ENCODE results near the gene HMCN2. TPM values are rescaled to one million over a fixed set of nuclear protein-coding genes. Genes with fewer than 3 reads are reported as not detected.

The HMCN2 gene
- total RNA-seq, 6 experiments from 2014 or later, result under 0.01 to 0.05 (median 0.02) TPM; not detected in 3

DNA sequence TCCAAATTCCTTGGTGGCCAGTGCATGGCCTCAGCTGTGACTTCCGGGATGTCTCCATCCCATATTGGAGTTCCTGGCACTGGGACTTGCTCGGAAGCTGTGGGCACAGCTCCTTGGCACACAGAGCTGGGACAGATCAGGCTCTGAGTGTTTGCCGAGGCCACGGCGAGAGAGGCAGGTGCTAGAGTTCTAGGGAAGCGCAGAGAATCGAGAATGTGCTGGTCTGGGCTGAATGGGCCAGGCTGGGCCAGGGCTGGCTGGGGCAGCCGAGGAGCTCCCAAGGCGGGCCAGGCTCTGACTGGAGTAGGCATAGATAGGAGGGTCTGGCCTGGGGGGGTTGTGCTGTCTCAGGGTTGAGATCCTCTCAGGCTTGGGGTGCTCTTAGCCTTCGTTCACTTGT lies 45.4 kb downstream of the HMCN2 start:
- H3K4me1 Mint-ChIP-seq (ENCODE audit: low read depth), result no peaks in the 10 kb centered on the region
- DNase-seq, result no peak
- no peaks in the 10 kb centered on the region for H3K9me3 Mint-ChIP-seq
- peaks cover 28% of the 10 kb centered on the region for H3K27me3 Mint-ChIP-seq (ENCODE audit: insufficient read depth)
- TF ChIP-seq, protein P1, sequence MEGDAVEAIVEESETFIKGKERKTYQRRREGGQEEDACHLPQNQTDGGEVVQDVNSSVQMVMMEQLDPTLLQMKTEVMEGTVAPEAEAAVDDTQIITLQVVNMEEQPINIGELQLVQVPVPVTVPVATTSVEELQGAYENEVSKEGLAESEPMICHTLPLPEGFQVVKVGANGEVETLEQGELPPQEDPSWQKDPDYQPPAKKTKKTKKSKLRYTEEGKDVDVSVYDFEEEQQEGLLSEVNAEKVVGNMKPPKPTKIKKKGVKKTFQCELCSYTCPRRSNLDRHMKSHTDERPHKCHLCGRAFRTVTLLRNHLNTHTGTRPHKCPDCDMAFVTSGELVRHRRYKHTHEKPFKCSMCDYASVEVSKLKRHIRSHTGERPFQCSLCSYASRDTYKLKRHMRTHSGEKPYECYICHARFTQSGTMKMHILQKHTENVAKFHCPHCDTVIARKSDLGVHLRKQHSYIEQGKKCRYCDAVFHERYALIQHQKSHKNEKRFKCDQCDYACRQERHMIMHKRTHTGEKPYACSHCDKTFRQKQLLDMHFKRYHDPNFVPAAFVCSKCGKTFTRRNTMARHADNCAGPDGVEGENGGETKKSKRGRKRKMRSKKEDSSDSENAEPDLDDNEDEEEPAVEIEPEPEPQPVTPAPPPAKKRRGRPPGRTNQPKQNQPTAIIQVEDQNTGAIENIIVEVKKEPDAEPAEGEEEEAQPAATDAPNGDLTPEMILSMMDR (IDR thresholded peaks at IDR 0.05), result no peak
- H3K4me3 Mint-ChIP-seq, result no peak overlapping the region
- no peaks in the 10 kb centered on the region for H3K36me3 Mint-ChIP-seq (ENCODE audit: low read depth)
- H3K27ac Mint-ChIP-seq, result no peak overlapping the region

DNA sequence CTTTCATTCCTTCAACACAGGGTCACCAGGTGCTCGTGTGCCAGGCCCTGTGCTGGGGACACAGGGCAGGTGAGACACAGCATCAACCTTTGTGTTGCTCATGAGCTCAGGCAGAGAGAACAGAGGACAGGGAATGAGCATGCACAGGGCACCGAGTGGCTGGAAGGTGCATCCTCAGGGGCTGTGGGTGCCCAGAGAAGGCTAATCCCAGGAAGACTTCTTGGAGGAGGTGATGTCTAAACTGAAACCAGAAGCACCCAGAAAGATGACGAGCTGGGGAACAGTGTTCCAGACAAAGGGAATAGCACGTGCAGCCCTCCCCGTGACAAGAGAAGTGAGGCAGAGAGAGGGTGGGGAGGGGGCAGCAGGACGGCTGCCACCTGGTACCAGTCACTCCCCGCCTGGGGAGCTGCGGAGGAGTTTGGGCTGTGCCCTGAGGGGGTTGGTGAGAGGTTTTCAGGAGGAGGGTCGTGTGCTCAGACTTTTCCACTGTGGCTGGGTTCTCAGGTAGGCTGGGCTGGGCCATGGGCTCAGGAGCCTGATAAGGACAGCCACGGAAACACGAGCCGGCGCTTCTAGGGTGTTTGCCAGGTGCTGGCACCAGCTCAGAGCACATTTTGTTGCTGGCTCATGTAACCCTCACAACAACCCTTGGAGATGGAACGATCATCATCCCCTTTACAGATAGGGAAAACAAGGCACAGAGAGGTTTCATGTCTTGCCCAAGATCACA lies 46.0 kb downstream of the HMCN2 start:
- H3K27ac Mint-ChIP-seq, result no peak overlapping the region
- no peak overlapping the region for H3K4me3 Mint-ChIP-seq
- no peaks in the 10 kb centered on the region for H3K9me3 Mint-ChIP-seq
- TF ChIP-seq, protein P1 (IDR thresholded peaks at IDR 0.05), result no peak
- H3K4me1 Mint-ChIP-seq (ENCODE audit: low read depth), result no peaks in the 10 kb centered on the region
- no peaks in the 10 kb centered on the region for H3K36me3 Mint-ChIP-seq (ENCODE audit: low read depth)
- no peak for DNase-seq
- H3K27me3 Mint-ChIP-seq (ENCODE audit: insufficient read depth), result peaks cover 28% of the 10 kb centered on the region

DNA sequence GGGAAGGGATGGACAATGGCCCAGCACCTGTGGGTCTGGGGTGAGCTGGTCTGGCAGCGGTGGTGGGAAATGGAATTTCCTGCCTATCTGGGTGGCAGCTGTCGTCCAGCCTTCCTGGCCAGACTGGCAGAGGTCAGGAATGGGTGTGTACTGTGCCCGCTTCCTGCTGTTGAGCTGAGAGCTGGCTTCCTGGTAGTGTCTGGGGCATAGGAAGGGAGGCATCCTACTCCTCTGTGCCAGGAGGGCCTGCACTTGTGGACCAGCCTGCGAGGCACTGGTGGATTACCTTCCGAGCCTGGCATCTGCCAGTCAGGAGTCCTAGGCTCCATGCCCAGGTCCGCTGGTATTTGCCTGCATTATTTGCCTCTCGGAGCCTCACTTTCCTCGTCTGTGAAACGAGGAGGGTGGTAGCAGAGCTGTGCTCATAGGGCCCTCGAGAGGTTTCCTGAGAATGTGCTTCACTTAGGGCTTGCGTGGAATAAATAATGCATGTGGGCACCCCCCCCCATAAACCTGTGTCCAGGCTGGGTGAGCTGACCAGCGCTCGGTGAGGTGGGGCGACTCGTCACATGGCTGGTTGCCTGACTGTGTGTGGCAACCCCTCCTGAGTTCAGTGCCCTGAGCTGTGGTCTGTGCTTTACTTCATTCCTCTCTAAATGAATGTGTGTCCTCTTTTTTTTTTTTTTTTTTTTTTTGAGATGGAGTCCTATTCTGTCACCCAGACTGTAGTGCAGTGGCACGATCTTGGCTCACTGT lies 47.7 kb downstream of the HMCN2 start:
- TF ChIP-seq, protein P1 (IDR thresholded peaks at IDR 0.05), result no peak
- Mint-ChIP-seq H3K9me3 (no peaks in the 10 kb centered on the region), H3K27me3 (ENCODE audit: insufficient read depth) (peaks cover 33% of the 10 kb centered on the region), H3K4me1 (ENCODE audit: low read depth) (no peaks in the 10 kb centered on the region), H3K27ac (no peak overlapping the region), H3K36me3 (ENCODE audit: low read depth) (no peaks in the 10 kb centered on the region), H3K4me3 (no peak overlapping the region)
- DNase-seq, result no peak

DNA sequence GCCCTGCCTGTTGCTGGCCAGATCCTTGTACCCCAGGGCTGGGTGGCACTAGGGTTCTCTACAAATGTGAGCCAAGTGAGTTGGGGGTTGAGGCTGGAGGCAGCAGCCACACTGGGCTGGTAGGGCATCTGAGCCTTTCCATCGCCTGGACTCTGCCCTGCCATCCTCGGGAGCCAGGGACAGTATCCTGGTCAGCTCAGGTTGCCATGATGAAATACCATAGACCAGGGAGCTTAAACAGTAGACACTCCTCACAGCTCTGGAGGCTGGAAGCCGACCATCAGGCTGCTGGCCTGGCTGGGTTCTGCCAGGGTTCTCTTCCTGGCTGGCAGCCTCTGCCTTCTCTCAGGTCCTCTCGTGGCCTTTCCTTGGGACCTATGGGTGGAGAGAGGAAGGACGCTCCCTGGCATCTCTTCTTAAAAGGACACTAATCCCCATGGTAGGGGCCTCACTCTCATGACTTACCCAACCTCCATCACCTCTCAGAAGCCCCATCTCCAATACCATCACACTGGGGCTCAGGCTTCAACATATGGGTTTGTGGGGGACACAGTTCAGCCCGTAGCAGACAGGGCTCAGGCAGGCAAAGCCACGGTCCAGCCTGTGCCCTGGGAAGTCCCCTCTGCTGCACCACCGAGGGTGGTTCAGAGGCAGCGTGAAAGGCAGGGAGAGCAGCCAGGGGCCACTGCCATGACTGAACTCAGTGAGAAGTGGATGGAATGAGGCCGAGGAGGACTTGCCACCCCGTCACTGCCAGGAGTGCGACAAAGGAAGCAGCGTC lies 50.1 kb downstream of the HMCN2 start:
- TF ChIP-seq, protein P1 (IDR thresholded peaks at IDR 0.05), result no peak
- no peaks in the 10 kb centered on the region for H3K4me1 Mint-ChIP-seq (ENCODE audit: low read depth)
- DNase-seq, result no peak
- H3K4me3 Mint-ChIP-seq, result no peak overlapping the region
- H3K27me3 Mint-ChIP-seq (ENCODE audit: insufficient read depth), result peaks cover 33% of the 10 kb centered on the region
- H3K36me3 Mint-ChIP-seq (ENCODE audit: low read depth), result no peaks in the 10 kb centered on the region
- no peak overlapping the region for H3K27ac Mint-ChIP-seq
- H3K9me3 Mint-ChIP-seq, result no peaks in the 10 kb centered on the region

DNA sequence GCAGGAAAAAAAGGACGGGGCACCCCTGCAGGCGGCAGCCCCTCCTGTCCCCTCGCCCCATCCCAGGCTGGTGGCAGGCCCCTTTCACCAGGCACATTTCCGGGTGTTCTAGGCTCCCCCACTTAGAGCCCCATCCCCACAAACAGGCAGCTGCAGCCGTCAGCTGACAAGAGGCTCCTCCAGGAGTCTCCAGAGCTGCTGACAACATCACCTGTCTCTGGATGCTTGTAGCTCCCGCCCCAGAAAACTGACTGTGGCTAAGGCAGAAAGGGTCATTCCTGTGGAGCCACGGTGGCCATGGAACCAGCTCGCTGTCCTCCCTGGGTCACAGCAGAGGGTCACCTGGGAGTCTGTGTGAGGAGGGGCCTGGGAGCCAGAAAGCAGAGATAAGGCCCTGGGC lies 50.9 kb downstream of the HMCN2 start:
- no peak overlapping the region for H3K27ac Mint-ChIP-seq
- peaks cover 33% of the 10 kb centered on the region for H3K27me3 Mint-ChIP-seq (ENCODE audit: insufficient read depth)
- H3K9me3 Mint-ChIP-seq, result no peaks in the 10 kb centered on the region
- DNase-seq, result no peak
- TF ChIP-seq, protein P1 (IDR thresholded peaks at IDR 0.05), result no peak
- no peak overlapping the region for H3K4me3 Mint-ChIP-seq
- no peaks in the 10 kb centered on the region for H3K4me1 Mint-ChIP-seq (ENCODE audit: low read depth)
- H3K36me3 Mint-ChIP-seq (ENCODE audit: low read depth), result no peaks in the 10 kb centered on the region
